Measurements from ENCODE around the gene BLMH.

Gene BLMH

DNA sequence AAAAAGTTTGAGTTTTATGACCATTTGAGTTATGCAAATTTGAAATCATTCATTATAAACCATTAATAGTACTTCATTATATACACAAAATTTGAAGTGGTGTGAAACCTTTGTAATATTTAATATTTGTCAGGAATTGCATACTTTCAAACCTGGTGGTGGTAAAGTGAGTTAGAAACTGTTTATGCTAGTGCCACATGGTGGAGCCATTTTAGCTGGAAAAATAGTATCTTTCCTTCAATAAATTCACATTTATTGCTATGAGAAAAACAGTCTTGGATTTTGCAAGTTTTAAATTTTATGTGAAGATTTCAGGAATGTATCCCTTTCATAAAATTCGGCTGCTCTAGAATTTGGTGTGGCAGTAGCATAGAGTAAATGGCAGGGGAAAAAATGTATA lies 7.3 kb upstream of the BLMH start:
- no peak overlapping the region for H3K4me3 ChIP-seq (ENCODE audit: low read depth, low read length)
- in situ Hi-C loops (cut with HindIII; ENCODE audit: low sequenced_read_pairs), result no loop called here
- TF ChIP-seq, protein P1, sequence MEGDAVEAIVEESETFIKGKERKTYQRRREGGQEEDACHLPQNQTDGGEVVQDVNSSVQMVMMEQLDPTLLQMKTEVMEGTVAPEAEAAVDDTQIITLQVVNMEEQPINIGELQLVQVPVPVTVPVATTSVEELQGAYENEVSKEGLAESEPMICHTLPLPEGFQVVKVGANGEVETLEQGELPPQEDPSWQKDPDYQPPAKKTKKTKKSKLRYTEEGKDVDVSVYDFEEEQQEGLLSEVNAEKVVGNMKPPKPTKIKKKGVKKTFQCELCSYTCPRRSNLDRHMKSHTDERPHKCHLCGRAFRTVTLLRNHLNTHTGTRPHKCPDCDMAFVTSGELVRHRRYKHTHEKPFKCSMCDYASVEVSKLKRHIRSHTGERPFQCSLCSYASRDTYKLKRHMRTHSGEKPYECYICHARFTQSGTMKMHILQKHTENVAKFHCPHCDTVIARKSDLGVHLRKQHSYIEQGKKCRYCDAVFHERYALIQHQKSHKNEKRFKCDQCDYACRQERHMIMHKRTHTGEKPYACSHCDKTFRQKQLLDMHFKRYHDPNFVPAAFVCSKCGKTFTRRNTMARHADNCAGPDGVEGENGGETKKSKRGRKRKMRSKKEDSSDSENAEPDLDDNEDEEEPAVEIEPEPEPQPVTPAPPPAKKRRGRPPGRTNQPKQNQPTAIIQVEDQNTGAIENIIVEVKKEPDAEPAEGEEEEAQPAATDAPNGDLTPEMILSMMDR (IDR thresholded peaks at IDR 0.05; ENCODE audit: low read depth, low read length), result peak; percentile 49
- DNase-seq (ENCODE audit: low read depth, low spot score), result peak; percentile 27

DNA sequence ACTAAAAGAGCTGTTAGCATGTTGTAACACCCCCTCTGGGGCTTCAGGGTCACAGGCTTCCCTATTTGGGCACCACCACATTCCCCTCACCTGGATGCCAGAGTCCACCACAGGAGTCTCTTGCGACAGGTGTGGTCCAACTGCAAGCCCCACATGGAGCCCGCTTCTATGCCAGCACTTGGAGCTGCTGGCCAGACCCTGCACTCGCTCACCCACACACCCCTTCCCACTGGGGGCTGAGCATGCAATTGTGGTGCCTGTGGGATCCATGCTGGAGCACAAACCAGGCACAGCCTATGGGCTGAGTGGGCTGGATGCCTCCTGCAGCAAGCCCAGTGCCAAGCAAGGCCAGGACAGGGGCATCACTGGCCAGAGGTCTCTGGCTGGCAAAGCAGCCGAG lies 6.0 kb upstream of the BLMH start:
- no peak for DNase-seq (ENCODE audit: low read depth, low spot score)
- in situ Hi-C loops (cut with HindIII; ENCODE audit: low sequenced_read_pairs), result no loop called here
- no peak overlapping the region for H3K4me3 ChIP-seq (ENCODE audit: low read depth, low read length)
- TF ChIP-seq, protein P1 (IDR thresholded peaks at IDR 0.05; ENCODE audit: low read depth, low read length), result no peak

DNA sequence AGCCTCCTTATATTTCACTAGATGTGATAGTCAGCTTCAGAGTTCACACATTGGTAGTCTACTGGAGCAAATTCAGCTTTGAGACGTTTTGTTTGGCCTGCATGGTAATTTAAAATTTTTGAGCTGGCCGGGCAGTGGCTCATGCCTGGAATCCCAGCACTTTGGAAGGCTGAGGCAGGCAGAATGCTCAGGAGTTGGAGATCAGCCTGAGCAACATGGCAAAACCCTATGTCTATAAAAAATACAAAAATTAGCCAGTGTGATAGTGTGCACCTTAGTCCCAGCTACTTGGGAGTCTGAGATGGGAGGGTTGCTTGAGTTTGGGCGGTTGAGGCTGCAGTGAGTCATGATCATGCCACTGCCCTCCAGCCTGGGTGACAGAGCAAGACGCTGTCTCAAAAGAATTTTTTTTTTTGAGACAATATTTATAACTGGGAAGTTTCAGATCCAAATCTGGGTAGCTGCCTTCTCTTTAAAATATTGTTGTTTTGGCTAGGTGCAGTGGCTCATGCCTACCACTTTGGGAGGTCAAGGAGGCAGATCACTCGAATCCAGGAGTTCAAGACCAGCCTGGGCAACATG lies 4.8 kb upstream of the BLMH start:
- no peak for DNase-seq (ENCODE audit: low read depth, low spot score)
- in situ Hi-C loops (cut with HindIII; ENCODE audit: low sequenced_read_pairs), result no loop called here
- no peak overlapping the region for H3K4me3 ChIP-seq (ENCODE audit: low read depth, low read length)
- TF ChIP-seq, protein P1 (IDR thresholded peaks at IDR 0.05; ENCODE audit: low read depth, low read length), result no peak

DNA sequence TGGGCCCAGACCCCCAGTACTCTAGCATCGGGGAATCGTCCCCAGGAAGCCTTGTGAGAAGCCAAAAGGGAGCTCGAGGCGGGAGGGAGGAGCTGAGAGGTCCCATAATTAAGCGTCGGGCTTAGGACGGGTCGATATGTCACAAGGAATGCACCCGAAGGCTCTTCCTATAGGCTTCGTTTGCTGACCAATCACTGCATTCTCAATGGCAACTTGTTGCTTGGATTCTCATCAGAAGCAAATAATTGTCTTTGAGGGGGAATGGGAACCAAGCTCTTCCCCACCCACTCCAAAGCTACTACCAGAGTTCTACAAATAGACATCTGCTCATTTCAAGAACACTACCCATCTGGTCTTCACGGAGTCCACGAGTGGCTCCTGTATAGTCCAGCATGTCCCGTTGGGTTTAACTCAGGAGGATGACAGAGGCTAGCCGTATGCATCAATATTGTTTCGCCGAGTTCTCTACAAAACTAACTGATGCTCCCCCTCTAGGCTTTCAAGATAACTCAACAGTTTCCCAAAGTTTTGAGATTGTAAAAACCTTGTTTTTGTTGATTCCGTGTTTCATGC lies 628 bp upstream of the BLMH start:
- in situ Hi-C loops (cut with HindIII; ENCODE audit: low sequenced_read_pairs), result no loop called here
- DNase-seq (ENCODE audit: low read depth, low spot score), result peak; percentile 39
- TF ChIP-seq, protein P1 (IDR thresholded peaks at IDR 0.05; ENCODE audit: low read depth, low read length), result no peak

DNA sequence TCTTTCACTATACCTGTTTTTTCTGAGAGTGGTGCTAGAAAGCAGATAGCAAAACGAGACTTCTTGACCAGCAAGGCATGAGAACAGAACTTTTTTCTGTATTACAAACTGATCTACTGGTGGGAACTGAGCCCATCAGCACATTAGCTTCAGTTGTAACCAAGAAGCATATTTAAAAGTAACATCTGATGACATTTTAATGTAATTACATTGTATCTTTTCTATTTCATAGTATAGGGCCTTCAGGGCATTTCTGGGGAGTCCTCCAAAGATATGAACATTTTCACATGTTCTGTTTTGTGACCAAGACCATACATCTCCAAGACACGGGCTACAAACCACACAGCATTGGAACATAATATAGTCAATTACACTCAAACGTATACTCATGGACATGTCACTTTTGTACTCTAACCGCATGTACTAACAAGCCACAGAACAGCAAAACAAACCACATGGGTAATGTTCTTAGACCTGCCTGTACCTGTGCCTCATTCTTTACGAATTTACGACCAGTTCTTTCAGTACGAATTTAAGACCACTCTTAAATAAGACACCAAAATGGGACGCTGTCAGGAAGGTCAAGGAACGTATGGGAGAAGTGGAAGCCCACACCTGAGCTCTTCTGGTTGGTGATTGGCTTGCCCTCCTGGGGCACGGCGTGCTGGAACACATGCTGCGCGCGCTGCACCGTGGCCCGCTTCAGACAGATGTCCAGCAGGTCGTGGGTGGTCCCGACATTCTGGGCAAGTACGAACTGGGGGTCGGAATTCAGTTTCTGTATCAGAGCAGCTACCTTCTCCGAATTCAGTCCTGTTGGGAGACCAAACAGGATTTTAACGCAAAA lies 825 bp downstream of the BLMH start:
- DNase-seq (ENCODE audit: low read depth, low spot score), result no peak

More for the DNA sequence above, 628 bp upstream of the BLMH start:
- peak overlapping the region; percentile 93 for H3K4me3 ChIP-seq (ENCODE audit: low read depth, low read length)

DNA sequence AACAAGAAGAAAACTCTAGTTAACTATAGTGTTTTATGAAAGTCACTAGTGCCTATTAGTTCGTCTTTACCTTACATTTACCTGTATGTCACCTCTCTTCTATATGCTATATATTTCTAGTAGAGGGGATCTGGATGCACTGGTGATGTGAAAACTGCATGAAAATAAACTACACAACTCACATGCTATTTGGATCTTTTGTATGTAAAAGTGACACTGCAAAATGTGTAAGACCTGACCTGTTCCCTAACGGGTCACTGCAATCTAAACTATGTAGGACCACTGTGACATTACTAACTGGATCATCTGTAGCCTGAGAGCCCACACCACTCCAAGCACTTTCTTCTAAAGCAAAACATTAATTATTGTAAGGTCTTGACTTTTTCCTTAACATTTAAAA lies 1.7 kb downstream of the BLMH start:
- no peak overlapping the region for H3K4me3 ChIP-seq (ENCODE audit: low read depth, low read length)
- DNase-seq (ENCODE audit: low read depth, low spot score), result no peak
- in situ Hi-C loops (cut with HindIII; ENCODE audit: low sequenced_read_pairs), result no loop called here
- TF ChIP-seq, protein P1 (IDR thresholded peaks at IDR 0.05; ENCODE audit: low read depth, low read length), result no peak

More for the DNA sequence above, 825 bp downstream of the BLMH start:
- H3K4me3 ChIP-seq (ENCODE audit: low read depth, low read length), result peak overlapping the region; percentile 93
- in situ Hi-C loops (cut with HindIII; ENCODE audit: low sequenced_read_pairs), result no loop called here
- TF ChIP-seq, protein P1 (IDR thresholded peaks at IDR 0.05; ENCODE audit: low read depth, low read length), result no peak
